K562 (cell line): ENCODE data around the gene CFAP20DC. TPM values are rescaled to one million over a fixed set of nuclear protein-coding genes. Genes with fewer than 3 reads are reported as not detected.

Experiments
- ATAC-seq: fragments of 200-7000 bp; cut with Tn5 transposase; 3 replicates; pipeline ENCODE4 v1.9.1; 2020; ENCODE audit warnings: moderate library complexity
- BruUV-seq: library from RNA; stranded (reverse); fragments of 400-500 nt; replicated peaks from 2 replicates; lab custom pipeline; 2021; lab: Mats Ljungman, UMichigan
- CTCF ChIA-PET: fragments of 300-600 bp; formaldehyde crosslinking; extraction: SDS; loops from one replicate; lab custom pipeline; 2021; ENCODE audit warnings: low intra/inter-chr PET ratio; lab: Yijun Ruan, JAX
- POLR2A ChIA-PET: fragments of 300-600, 350-650 bp; sonication (Branson Sonifier 250); formaldehyde crosslinking; extraction: SDS; loops from one replicate; lab custom pipeline; 2021; ENCODE audit warnings: antibody characterized with exemption, inconsistent platforms; lab: Yijun Ruan, JAX
- DNase-seq, 4 experiments: peaks; one replicate each; pipeline versions ENCODE4 v3.0.0 to v3.0.0-alpha.2; 2011 to 2018; ENCODE audit warnings: low spot score in 3 of 4, mixed read lengths in 3 of 4; ENCODE audit errors: extremely low read depth in 1 of 4
- FAIRE-seq: peaks from 2 replicates; lab custom pipeline; 2011; peaks lifted over from hg19 to GRCh38; lab: Jason Lieb, UNC
- H2AFZ ChIP-seq: 2 replicates; pipeline ENCODE4 v1.6.0; 2011; ENCODE audit warnings: low read depth, low read length, control low read depth, inconsistent platforms
- H3K27ac ChIP-seq: fragments of 200-600 bp; 3 replicates; pipeline ENCODE4 v1.8.0; 2011; ENCODE audit warnings: low read depth, mild to moderate bottlenecking, control low read depth, inconsistent platforms, low read length, moderate library complexity, mixed read lengths; ENCODE audit errors: extremely low read depth
- H3K27me3 ChIP-seq, 2 experiments: fragments of 300-600 bp in 1 of 2; 2 replicates in 1 of 2; 3 replicates in 1 of 2; pipeline versions ENCODE4 v1.6.0 to v1.8.0; 2011; ENCODE audit warnings: inconsistent platforms in 2 of 2, low read length in 2 of 2, mild to moderate bottlenecking in 1 of 2, mixed read lengths in 1 of 2, moderate library complexity in 1 of 2; ENCODE audit not compliant: control insufficient read depth in 2 of 2, insufficient read depth in 2 of 2
- H3K36me3 ChIP-seq: fragments of 300-600 bp; 3 replicates; pipeline ENCODE4 v1.8.0; 2011; ENCODE audit warnings: mild to moderate bottlenecking, low read length, inconsistent platforms; ENCODE audit not compliant: control insufficient read depth, insufficient read depth
- H3K4me1 ChIP-seq, 2 experiments: fragments of 200-600 bp in 1 of 2; replicated peaks in 1 of 2; 2 replicates in 1 of 2; 3 replicates in 1 of 2; pipeline versions ENCODE4 v1.5.1 to v1.8.0; 2011; ENCODE audit warnings: inconsistent platforms in 2 of 2, low read length in 2 of 2, mild to moderate bottlenecking in 1 of 2, mixed read lengths in 1 of 2, moderate library complexity in 1 of 2; ENCODE audit not compliant: control insufficient read depth in 2 of 2, insufficient read depth in 2 of 2
- H3K4me2 ChIP-seq: 2 replicates; pipeline ENCODE4 v1.6.1; 2011; ENCODE audit warnings: low read length, control low read depth, inconsistent platforms, mixed read lengths; ENCODE audit not compliant: insufficient read depth
- H3K4me3 ChIP-seq: fragments of 200-600 bp; sonication (generic), shearing (Covaris generic); 2 replicates; pipeline ENCODE4 v1.5.1; 2016; ENCODE audit warnings: control low read depth, inconsistent platforms
- H3K79me2 ChIP-seq: fragments of 200-600 bp; 3 replicates; pipeline ENCODE4 v1.8.0; 2011; ENCODE audit warnings: low read length, inconsistent platforms; ENCODE audit not compliant: control insufficient read depth, insufficient read depth
- H3K9ac ChIP-seq, 2 experiments: 2 replicates each; pipeline versions ENCODE4 v1.6.0 to v1.6.1; 2011; ENCODE audit warnings: low read depth in 2 of 2, low read length in 2 of 2, control low read depth in 1 of 2, inconsistent platforms in 1 of 2, mild to moderate bottlenecking in 1 of 2, mixed read lengths in 1 of 2; ENCODE audit not compliant: insufficient read depth in 1 of 2
- H3K9me1 ChIP-seq: one replicate; pipeline ENCODE4 v1.6.0; 2011; ENCODE audit warnings: inconsistent platforms, mild to moderate bottlenecking, low read length, moderate library complexity; ENCODE audit not compliant: control insufficient read depth, insufficient read depth
- H3K9me3 ChIP-seq: replicated peaks from 2 replicates; pipeline ENCODE4 v1.5.1; 2011; ENCODE audit warnings: low read depth, low read length, inconsistent platforms; ENCODE audit not compliant: control insufficient read depth, insufficient read depth
- H4K20me1 ChIP-seq: replicated peaks from 2 replicates; pipeline ENCODE4 v1.6.1; 2011; ENCODE audit warnings: low read length, inconsistent platforms, mixed read lengths; ENCODE audit not compliant: control insufficient read depth, insufficient read depth
- ARID3A ChIP-seq: IDR thresholded peaks from 2 replicates; pipeline ENCODE4 v1.6.1; 2012; ENCODE audit warnings: low read depth, low read length, improper control_type of control experiment, borderline replicate concordance
- CHD4 ChIP-seq: fragments of 200-600 bp; sonication (generic); IDR thresholded peaks from 3 replicates; pipeline ENCODE4 v1.6.1; 2012; ENCODE audit warnings: low read depth, mild to moderate bottlenecking, mixed read lengths, low read length, inconsistent platforms; ENCODE audit not compliant: insufficient read depth, insufficient replicate concordance, poor library complexity, severe bottlenecking
- ESRRA ChIP-seq: fragments of 450-650 bp; IDR thresholded peaks from 2 replicates; pipeline ENCODE4 v1.6.1; 2014; ENCODE audit warnings: low read depth, mild to moderate bottlenecking, moderate library complexity, borderline replicate concordance
- FOXM1 ChIP-seq, 2 experiments: fragments of 450-650 bp in 1 of 2; sonication (generic) in 1 of 2; formaldehyde crosslinking in 1 of 2; IDR thresholded peaks; 2 replicates each; pipeline versions ENCODE4 v1.6.1 to v1.9.0; 2017 to 2022; ENCODE audit warnings: low read depth in 2 of 2, mild to moderate bottlenecking in 2 of 2, missing genetic modification reagents in 1 of 2, moderate library complexity in 1 of 2
- KDM4B ChIP-seq, 2 experiments: fragments of 450-650 bp in 1 of 2; sonication (generic) in 1 of 2; IDR thresholded peaks; 2 replicates each; pipeline ENCODE4 v1.6.1; 2016 to 2017; ENCODE audit warnings: borderline replicate concordance in 2 of 2, antibody characterized with exemption in 1 of 2, low read depth in 1 of 2, mild to moderate bottlenecking in 1 of 2
- SETDB1 ChIP-seq: IDR thresholded peaks from one replicate; pipeline ENCODE4 v1.6.1; 2012; ENCODE audit warnings: low read length, control low read depth, inconsistent platforms
- TBP ChIP-seq: optimal IDR thresholded peaks from 2 replicates; pipeline ENCODE3; 2011; ENCODE audit warnings: low read depth, low read length, improper control_type of control experiment
- TCF7 ChIP-seq: sonication (generic); IDR thresholded peaks from 2 replicates; pipeline ENCODE4 v1.6.1; 2016; ENCODE audit warnings: antibody characterized with exemption, borderline replicate concordance
- VEZF1 ChIP-seq: fragments of 200-800 bp; sonication (Bioruptor generic); IDR thresholded peaks from 2 replicates; pipeline ENCODE4 v1.6.1; 2017; ENCODE audit warnings: missing genetic modification characterization, missing compliant biosample characterization
- ZNF134 ChIP-seq: fragments of 250-450 bp; sonication (Bioruptor Pico); conservative IDR thresholded peaks from 2 replicates; pipeline ENCODE4 v1.4.0; 2020
- ZNF699 ChIP-seq: fragments of 250-450 bp; sonication (Bioruptor Pico); IDR thresholded peaks from 2 replicates; pipeline ENCODE4 v1.8.0; 2021; ENCODE audit warnings: mild to moderate bottlenecking, moderate library complexity; ENCODE audit not compliant: insufficient replicate concordance
- in situ Hi-C: fragments of 300-500 bp; cut with MboI; formaldehyde crosslinking; loops from 4 replicates; pipeline ENCODE4 v1.15.0; 2018; ENCODE audit warnings: inconsistent platforms, mixed read lengths
- intact Hi-C: fragments of 100-400 bp; cut with micrococcal nuclease; formaldehyde crosslinking; loops from 2 replicates; pipeline ENCODE4 v1.14.2; 2022
- polyA plus RNA-seq, 8 experiments: library from polyadenylated mRNA; depleted of rRNA in 4 of 8; stranded (reverse) in 5 of 8; unstranded in 3 of 8; fragments of >200 nt; fragmentation: Nextera tagmentation in 2 of 8; fragmentation: Illumina TruSeq in 1 of 8; extraction: Ambion mirVana in 2 of 8; extraction: Trizol in 1 of 8; gene quantifications; 2 replicates each; pipeline versions ENCODE4 v1.2.1 to v1.2.3, GENCODE V29; 2011 to 2014; ENCODE audit warnings: inconsistent platforms in 1 of 8, missing spikeins in 1 of 8
- total RNA-seq, 7 experiments: library from RNA; depleted of rRNA in 6 of 7; stranded (reverse); fragments of >200 nt in 6 of 7; fragmentation: Illumina TruSeq in 2 of 7; extraction: Trizol in 2 of 7; gene quantifications; 2 replicates each; pipeline versions ENCODE4 v1.2.1 to v1.2.3, GENCODE V29; 2011 to 2021; ENCODE audit warnings: low replicate concordance in 1 of 7

The CFAP20DC gene
- total and polyA plus RNA-seq, 9 of the 15 experiments (the other 6 are each of a cell fraction or from before 2014, with no cell fraction given): 1.6 to 5.9 (median 4.6) TPM

- POLR2A ChIA-PET: no interaction called here
- Histone ChIP-seq H3K4me1 (no peaks in the 10 kb centered on the region), H2AFZ (no peak overlapping the region), H3K9ac (no peak overlapping the region), H3K9me1 (no peaks in the 10 kb centered on the region), H3K9me3 (no peaks in the 10 kb centered on the region), H3K27ac (no peak overlapping the region), H3K4me2 (no peak overlapping the region), H3K4me3 (no peak overlapping the region), H3K36me3 (no peaks in the 10 kb centered on the region), H3K27me3 (no peaks in the 10 kb centered on the region), H3K79me2 (no peaks in the 10 kb centered on the region), H4K20me1 (no peaks in the 10 kb centered on the region)
- DNase-seq (no peak), FAIRE-seq (no peak), ATAC-seq (no peak)
- CTCF ChIA-PET: no interaction called here
- intact Hi-C loops (no loop called here), in situ Hi-C loops (no loop called here)
- no peak for TF ChIP-seq TCF7
- no peak for TF ChIP-seq ZNF699 (CRISPR knock-in tag)
- TF ChIP-seq VEZF1: no peak
- TF ChIP-seq FOXM1 (IDR thresholded peaks at IDR 0.05; ENCODE audit: low read depth): no peak
- TF ChIP-seq FOXM1 (CRISPR knock-in tag; IDR thresholded peaks at IDR 0.05; ENCODE audit: low read depth): no peak
- TF ChIP-seq SETDB1: no peak
- TF ChIP-seq ZNF134 (CRISPR knock-in tag): no peak
- no peak for TF ChIP-seq TBP
- TF ChIP-seq ESRRA: no peak
- no peak for TF ChIP-seq KDM4B (IDR thresholded peaks at IDR 0.05; ENCODE audit: borderline replicate concordance in 2 of 2, low read depth in 1 of 2)
- no peak for TF ChIP-seq ARID3A
- no peak for TF ChIP-seq CHD4
- no TSS peak for BruUV-seq
Measured at GRCh38 chr3:59040902-59041301, 8.9 kb downstream of the CFAP20DC start.
